Esophagus squamous epithelium (tissue), 4 donors: ENCODE data around the gene KCNN4.
"Not testable (repeated sequence)": the region's sequence is repeated elsewhere in the genome, so short reads cannot be mapped to it uniquely, and the experiment has no call there.

Source experiments
- POLR2A ChIP-seq, 4 donors: fragments of 450-650 bp; IDR thresholded peaks; one replicate each; pipeline ENCODE4 v1.6.1; 2017; ENCODE audit warnings: antibody characterized with exemption in 4 of 4, mild to moderate bottlenecking in 4 of 4, moderate library complexity in 3 of 4
- TF ChIP-seq, protein P1 (sequence below), 6 experiments: fragments of 450-650 bp in 4 of 6; fragments of 200-600 bp in 2 of 6; sonication (generic) in 2 of 6; IDR thresholded peaks; one replicate each; pipeline ENCODE4 v1.5.1; 2016 to 2019; ENCODE audit warnings: antibody characterized with exemption in 6 of 6, mild to moderate bottlenecking in 4 of 6, moderate library complexity in 4 of 6

DNA sequence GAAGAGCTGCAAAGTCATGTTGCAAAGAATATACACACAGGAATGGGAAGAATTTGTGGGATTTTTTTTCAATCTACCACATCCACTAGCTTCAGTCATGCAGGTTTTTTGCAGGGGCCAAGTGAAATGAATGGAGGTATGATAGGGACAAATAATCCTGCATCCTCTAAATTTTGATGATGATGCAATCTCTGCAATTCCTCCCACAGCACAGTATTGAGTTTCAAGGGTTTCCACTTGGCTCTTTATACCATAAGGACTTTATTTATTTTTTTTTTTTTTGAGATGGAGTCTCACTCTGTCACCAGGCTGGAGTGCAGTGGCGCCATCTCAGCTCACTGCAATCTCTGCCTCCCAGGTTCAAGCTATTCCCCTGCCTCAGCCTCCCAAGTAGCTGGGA, 36.7 kb upstream of the KCNN4 start:
- TF ChIP-seq, protein P1, sequence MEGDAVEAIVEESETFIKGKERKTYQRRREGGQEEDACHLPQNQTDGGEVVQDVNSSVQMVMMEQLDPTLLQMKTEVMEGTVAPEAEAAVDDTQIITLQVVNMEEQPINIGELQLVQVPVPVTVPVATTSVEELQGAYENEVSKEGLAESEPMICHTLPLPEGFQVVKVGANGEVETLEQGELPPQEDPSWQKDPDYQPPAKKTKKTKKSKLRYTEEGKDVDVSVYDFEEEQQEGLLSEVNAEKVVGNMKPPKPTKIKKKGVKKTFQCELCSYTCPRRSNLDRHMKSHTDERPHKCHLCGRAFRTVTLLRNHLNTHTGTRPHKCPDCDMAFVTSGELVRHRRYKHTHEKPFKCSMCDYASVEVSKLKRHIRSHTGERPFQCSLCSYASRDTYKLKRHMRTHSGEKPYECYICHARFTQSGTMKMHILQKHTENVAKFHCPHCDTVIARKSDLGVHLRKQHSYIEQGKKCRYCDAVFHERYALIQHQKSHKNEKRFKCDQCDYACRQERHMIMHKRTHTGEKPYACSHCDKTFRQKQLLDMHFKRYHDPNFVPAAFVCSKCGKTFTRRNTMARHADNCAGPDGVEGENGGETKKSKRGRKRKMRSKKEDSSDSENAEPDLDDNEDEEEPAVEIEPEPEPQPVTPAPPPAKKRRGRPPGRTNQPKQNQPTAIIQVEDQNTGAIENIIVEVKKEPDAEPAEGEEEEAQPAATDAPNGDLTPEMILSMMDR (IDR thresholded peaks at IDR 0.05): not testable (repeated sequence)
- not testable (repeated sequence) for TF ChIP-seq POLR2A (IDR thresholded peaks at IDR 0.05)
